H9 (cell line): Measurements from ENCODE around the gene REEP1. TPM values are rescaled to one million over a fixed set of nuclear protein-coding genes. Genes with fewer than 3 reads are reported as not detected.

Source experiments
- DNase-seq: peaks from one replicate; pipeline ENCODE4 v3.0.0-alpha.2; 2017
- H2AFZ ChIP-seq: one replicate; pipeline ENCODE4 v1.6.1; 2013; ENCODE audit warnings: mild to moderate bottlenecking, low read length, control low read depth, moderate library complexity
- H2AK5ac ChIP-seq: 2 replicates; pipeline ENCODE4 v1.6.1; 2013; ENCODE audit warnings: low read length, control low read depth, mixed read lengths; ENCODE audit not compliant: insufficient read length
- H2BK120ac ChIP-seq: one replicate; pipeline ENCODE4 v1.6.1; 2013; ENCODE audit warnings: low read depth, mild to moderate bottlenecking, low read length, control low read depth, inconsistent platforms; ENCODE audit not compliant: poor library complexity, severe bottlenecking
- H2BK12ac ChIP-seq: 2 replicates; pipeline ENCODE4 v1.6.1; 2013; ENCODE audit warnings: low read length, control low read depth, mixed read lengths, low read depth; ENCODE audit not compliant: insufficient read length
- H2BK15ac ChIP-seq: 2 replicates; pipeline ENCODE4 v1.6.1; 2013; ENCODE audit warnings: low read depth, low read length, control low read depth
- H2BK20ac ChIP-seq: one replicate; pipeline ENCODE4 v1.6.1; 2013; ENCODE audit warnings: low read depth, mild to moderate bottlenecking, low read length, control low read depth, inconsistent platforms; ENCODE audit not compliant: poor library complexity, severe bottlenecking
- H2BK5ac ChIP-seq: 2 replicates; pipeline ENCODE4 v1.6.1; 2013; ENCODE audit warnings: low read length, control low read depth, mixed read lengths; ENCODE audit not compliant: insufficient read length
- H3K14ac ChIP-seq: 2 replicates; pipeline ENCODE4 v1.6.1; 2013; ENCODE audit warnings: low read length, control low read depth; ENCODE audit not compliant: insufficient read depth
- H3K18ac ChIP-seq: 2 replicates; pipeline ENCODE4 v1.6.1; 2013; ENCODE audit warnings: low read depth, mild to moderate bottlenecking, mixed read lengths, low read length, control low read depth; ENCODE audit not compliant: insufficient read length
- H3K23ac ChIP-seq: 2 replicates; pipeline ENCODE4 v1.6.1; 2013; ENCODE audit warnings: low read length, control low read depth, mixed read lengths, low read depth; ENCODE audit not compliant: insufficient read length
- H3K23me2 ChIP-seq: 2 replicates; pipeline ENCODE4 v1.6.1; 2013; ENCODE audit warnings: low read depth, mild to moderate bottlenecking, mixed read lengths, low read length, control low read depth; ENCODE audit not compliant: insufficient read length, poor library complexity, severe bottlenecking
- H3K27ac ChIP-seq: 2 replicates; pipeline ENCODE4 v1.5.1; 2013; ENCODE audit warnings: low read length, control low read depth, mixed read lengths, low read depth; ENCODE audit not compliant: insufficient read length
- H3K27me3 ChIP-seq: 2 replicates; pipeline ENCODE4 v1.6.1; 2013; ENCODE audit warnings: low read length, control low read depth, inconsistent platforms; ENCODE audit not compliant: insufficient read depth
- H3K4ac ChIP-seq: 2 replicates; pipeline ENCODE4 v1.6.1; 2013; ENCODE audit warnings: low read depth, mild to moderate bottlenecking, control low read depth, inconsistent platforms, low read length, moderate library complexity
- H3K4me1 ChIP-seq: 2 replicates; pipeline ENCODE4 v1.6.1; 2013; ENCODE audit warnings: low read length, control low read depth, inconsistent platforms; ENCODE audit not compliant: insufficient read depth
- H3K4me2 ChIP-seq: 2 replicates; pipeline ENCODE4 v1.6.1; 2013; ENCODE audit warnings: low read length, control low read depth, mixed read lengths; ENCODE audit not compliant: insufficient read length, insufficient read depth
- H3K56ac ChIP-seq: 2 replicates; pipeline ENCODE4 v1.6.1; 2013; ENCODE audit warnings: low read depth, mild to moderate bottlenecking, mixed read lengths, low read length, control low read depth; ENCODE audit not compliant: insufficient read length
- H3K79me1 ChIP-seq: 2 replicates; pipeline ENCODE4 v1.6.1; 2013; ENCODE audit warnings: low read depth, mild to moderate bottlenecking, moderate library complexity, low read length, control low read depth, inconsistent platforms; ENCODE audit not compliant: insufficient read depth, poor library complexity, severe bottlenecking
- H3K79me2 ChIP-seq: 2 replicates; pipeline ENCODE4 v1.6.1; 2013; ENCODE audit warnings: low read length, control low read depth, inconsistent platforms; ENCODE audit not compliant: insufficient read depth
- H3K9ac ChIP-seq: 2 replicates; pipeline ENCODE4 v1.6.1; 2013; ENCODE audit warnings: low read length, control low read depth, mixed read lengths; ENCODE audit not compliant: insufficient read length; ENCODE audit errors: extremely low read depth
- H3K9me3 ChIP-seq: one replicate; pipeline ENCODE4 v1.6.1; 2013; ENCODE audit warnings: low read depth, low read length, inconsistent platforms; ENCODE audit not compliant: control insufficient read depth
- H3T11ph ChIP-seq: one replicate; pipeline ENCODE4 v1.6.1; 2013; ENCODE audit warnings: mild to moderate bottlenecking, low read length, control low read depth, inconsistent platforms
- H4K20me1 ChIP-seq: one replicate; pipeline ENCODE4 v1.6.1; 2013; ENCODE audit not compliant: control insufficient read depth, insufficient read length, insufficient read depth
- H4K5ac ChIP-seq: 2 replicates; pipeline ENCODE4 v1.6.1; 2013; ENCODE audit warnings: low read depth, mild to moderate bottlenecking, mixed read lengths, low read length, control low read depth; ENCODE audit not compliant: insufficient read length
- H4K8ac ChIP-seq: replicated peaks from 2 replicates; pipeline ENCODE4 v1.6.1; 2013; ENCODE audit warnings: low read length, control low read depth, mixed read lengths, low read depth; ENCODE audit not compliant: insufficient read length
- H4K91ac ChIP-seq: 2 replicates; pipeline ENCODE4 v1.6.1; 2013; ENCODE audit warnings: low read depth, mild to moderate bottlenecking, moderate library complexity, mixed read lengths, low read length, control low read depth; ENCODE audit not compliant: insufficient read length
- H3K27ac Mint-ChIP-seq, 3 experiments: 2 replicates in 2 of 3; 3 replicates in 1 of 3; pipeline ENCODE4 v1.8.0; 2020 to 2021; ENCODE audit warnings: mixed read lengths in 3 of 3, mild to moderate bottlenecking in 1 of 3, moderate library complexity in 1 of 3
- H3K27me3 Mint-ChIP-seq: 2 replicates; pipeline ENCODE4 v1.8.0; 2021; ENCODE audit warnings: low read depth, mild to moderate bottlenecking, moderate library complexity, mixed read lengths
- H3K36me3 Mint-ChIP-seq, 3 experiments: 2 replicates in 2 of 3; 3 replicates in 1 of 3; pipeline ENCODE4 v1.8.0; 2020 to 2021; ENCODE audit warnings: low read depth in 3 of 3, mixed read lengths in 3 of 3; ENCODE audit not compliant: insufficient read depth in 1 of 3
- H3K4me1 Mint-ChIP-seq, 2 experiments: 2 replicates each; pipeline ENCODE4 v1.8.0; 2020; ENCODE audit warnings: mixed read lengths in 2 of 2
- H3K4me3 Mint-ChIP-seq, 2 experiments: 2 replicates in 1 of 2; 3 replicates in 1 of 2; pipeline ENCODE4 v1.8.0; 2020 to 2021; ENCODE audit warnings: mild to moderate bottlenecking in 2 of 2, mixed read lengths in 2 of 2, moderate library complexity in 1 of 2
- H3K9me3 Mint-ChIP-seq, 2 experiments: 2 replicates in 1 of 2; 3 replicates in 1 of 2; pipeline ENCODE4 v1.8.0; 2020; ENCODE audit warnings: mild to moderate bottlenecking in 2 of 2, mixed read lengths in 2 of 2, moderate library complexity in 1 of 2
- total RNA-seq: library from RNA; stranded (reverse); gene quantifications from 2 replicates; pipeline ENCODE4 v1.2.1, GENCODE V29; 2021
- TF ChIP-seq, protein P1 (sequence below): fragments of 200-600 bp; sonication (generic); conservative IDR thresholded peaks from 3 replicates; pipeline ENCODE4 v1.8.0; 2021; ENCODE audit warnings: antibody characterized with exemption, mild to moderate bottlenecking

Gene REEP1
- total RNA-seq, 1 experiment from 2014 or later: 1.3 TPM

DNA sequence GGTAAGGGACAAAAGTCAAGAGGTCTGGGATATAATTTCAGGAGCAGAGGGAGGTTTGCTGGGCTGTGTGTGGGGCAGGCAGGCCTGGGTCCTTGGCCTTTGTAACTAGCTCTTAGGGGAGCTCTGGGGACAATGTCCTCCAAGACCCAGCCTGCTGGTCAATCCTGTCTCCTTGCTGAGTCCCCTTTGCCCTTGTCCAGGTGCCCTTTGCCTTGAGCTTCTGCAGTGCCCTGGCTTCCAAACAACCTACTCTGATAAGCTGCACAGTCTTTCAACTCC lies 30.0 kb upstream of the REEP1 start:
- H2BK20ac ChIP-seq: no peak overlapping the region
- no peak overlapping the region for H2AK5ac ChIP-seq
- H3K14ac ChIP-seq: no peak overlapping the region
- no peak overlapping the region for H2BK15ac ChIP-seq
- H2BK12ac ChIP-seq: no peak overlapping the region
- H4K91ac ChIP-seq: no peak overlapping the region
- H3K18ac ChIP-seq: no peak overlapping the region
- no peak overlapping the region for H3K4ac ChIP-seq
- Mint-ChIP-seq H3K36me3 (peaks cover 0 to 7% (median 4%) of the 10 kb centered on the region in 3 experiments; a peak in 4 of 7 replicates), H3K27me3 (peaks cover 4% of the 10 kb centered on the region), H3K4me1 (peaks cover 9% of the 10 kb centered on the region in 2 experiments), H3K9me3 (peaks cover 13% of the 10 kb centered on the region in 2 experiments), H3K4me3 (no peak overlapping the region), H3K27ac (no peak overlapping the region)
- H3K23me2 ChIP-seq: no peaks in the 10 kb centered on the region
- H3K27me3 ChIP-seq: no peaks in the 10 kb centered on the region
- DNase-seq: no peak
- H2BK5ac ChIP-seq: no peak overlapping the region
- H2BK120ac ChIP-seq: no peak overlapping the region
- H3T11ph ChIP-seq: no peak overlapping the region
- H4K20me1 ChIP-seq: no peaks in the 10 kb centered on the region
- no peak overlapping the region for H4K8ac ChIP-seq
- H3K79me2 ChIP-seq: no peaks in the 10 kb centered on the region
- H3K4me1 ChIP-seq: no peaks in the 10 kb centered on the region; the same call in 1 of the 2 replicates
- H2AFZ ChIP-seq: no peak overlapping the region
- H3K9me3 ChIP-seq: peaks cover 7% of the 10 kb centered on the region
- H3K79me1 ChIP-seq: no peaks in the 10 kb centered on the region
- no peak overlapping the region for H3K4me2 ChIP-seq
- no peak overlapping the region for H3K56ac ChIP-seq
- TF ChIP-seq, protein P1, sequence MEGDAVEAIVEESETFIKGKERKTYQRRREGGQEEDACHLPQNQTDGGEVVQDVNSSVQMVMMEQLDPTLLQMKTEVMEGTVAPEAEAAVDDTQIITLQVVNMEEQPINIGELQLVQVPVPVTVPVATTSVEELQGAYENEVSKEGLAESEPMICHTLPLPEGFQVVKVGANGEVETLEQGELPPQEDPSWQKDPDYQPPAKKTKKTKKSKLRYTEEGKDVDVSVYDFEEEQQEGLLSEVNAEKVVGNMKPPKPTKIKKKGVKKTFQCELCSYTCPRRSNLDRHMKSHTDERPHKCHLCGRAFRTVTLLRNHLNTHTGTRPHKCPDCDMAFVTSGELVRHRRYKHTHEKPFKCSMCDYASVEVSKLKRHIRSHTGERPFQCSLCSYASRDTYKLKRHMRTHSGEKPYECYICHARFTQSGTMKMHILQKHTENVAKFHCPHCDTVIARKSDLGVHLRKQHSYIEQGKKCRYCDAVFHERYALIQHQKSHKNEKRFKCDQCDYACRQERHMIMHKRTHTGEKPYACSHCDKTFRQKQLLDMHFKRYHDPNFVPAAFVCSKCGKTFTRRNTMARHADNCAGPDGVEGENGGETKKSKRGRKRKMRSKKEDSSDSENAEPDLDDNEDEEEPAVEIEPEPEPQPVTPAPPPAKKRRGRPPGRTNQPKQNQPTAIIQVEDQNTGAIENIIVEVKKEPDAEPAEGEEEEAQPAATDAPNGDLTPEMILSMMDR: no peak
- H4K5ac ChIP-seq: no peak overlapping the region
- no peak overlapping the region for H3K23ac ChIP-seq
- H3K27ac ChIP-seq: no peak overlapping the region
- no peak overlapping the region for H3K9ac ChIP-seq
